ENCODE data around the gene RAD51B.

Gene RAD51B

GRCh38 chr14:67819563-67820421 is at the start of gene RAD51B:
Gene RAD51B, plus strand, starts transcription at chr14:67819779.
- Mint-ChIP-seq H3K4me1 (peaks cover 18% of the 10 kb centered on the region), H3K27me3 (no peaks in the 10 kb centered on the region), H3K4me3 (peak within 1 kb of the TSS; percentile 99), H3K9me3 (no peaks in the 10 kb centered on the region), H3K36me3 (no peaks in the 10 kb centered on the region), H3K27ac (peak within 1 kb of the TSS; percentile 98)
- peak; percentile 65 for ATAC-seq (ENCODE audit: low read depth)
- DNase-seq (ENCODE audit: low spot score in 2 of 2), result peak; percentile 78 to 83

DNA sequence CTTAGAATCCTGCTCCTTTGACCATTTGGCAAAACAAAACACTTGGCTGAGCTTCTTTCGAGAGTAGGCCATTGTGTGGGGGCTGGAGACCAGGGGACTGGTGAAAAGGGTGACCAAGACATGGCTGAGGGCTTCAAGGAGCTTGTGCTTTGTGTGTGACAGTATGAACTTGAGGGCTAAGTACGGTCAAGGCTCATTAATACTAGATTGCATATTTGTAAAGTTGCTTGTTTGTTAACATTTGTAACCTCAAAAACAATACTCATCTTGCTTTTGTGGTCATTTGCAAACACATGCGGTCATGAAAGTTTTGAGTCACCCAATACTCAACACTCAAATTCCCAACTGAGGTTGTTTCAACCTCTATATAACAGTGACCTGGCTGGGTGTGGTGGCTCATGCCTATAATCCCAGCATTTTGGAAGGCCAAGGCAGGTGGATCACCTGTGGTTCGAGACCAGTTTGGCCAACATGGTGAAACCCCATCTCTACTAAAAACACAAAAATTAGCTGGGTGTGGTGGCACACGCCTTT is 45.7 kb upstream of the RAD51B start:
- no peak for DNase-seq (ENCODE audit: low spot score in 2 of 2)
- Mint-ChIP-seq H3K4me3 (no peak overlapping the region), H3K4me1 (no peaks in the 10 kb centered on the region), H3K27me3 (no peaks in the 10 kb centered on the region), H3K36me3 (peaks cover 64% of the 10 kb centered on the region), H3K27ac (no peak overlapping the region), H3K9me3 (no peaks in the 10 kb centered on the region)
- ATAC-seq (ENCODE audit: low read depth), result no peak

DNA sequence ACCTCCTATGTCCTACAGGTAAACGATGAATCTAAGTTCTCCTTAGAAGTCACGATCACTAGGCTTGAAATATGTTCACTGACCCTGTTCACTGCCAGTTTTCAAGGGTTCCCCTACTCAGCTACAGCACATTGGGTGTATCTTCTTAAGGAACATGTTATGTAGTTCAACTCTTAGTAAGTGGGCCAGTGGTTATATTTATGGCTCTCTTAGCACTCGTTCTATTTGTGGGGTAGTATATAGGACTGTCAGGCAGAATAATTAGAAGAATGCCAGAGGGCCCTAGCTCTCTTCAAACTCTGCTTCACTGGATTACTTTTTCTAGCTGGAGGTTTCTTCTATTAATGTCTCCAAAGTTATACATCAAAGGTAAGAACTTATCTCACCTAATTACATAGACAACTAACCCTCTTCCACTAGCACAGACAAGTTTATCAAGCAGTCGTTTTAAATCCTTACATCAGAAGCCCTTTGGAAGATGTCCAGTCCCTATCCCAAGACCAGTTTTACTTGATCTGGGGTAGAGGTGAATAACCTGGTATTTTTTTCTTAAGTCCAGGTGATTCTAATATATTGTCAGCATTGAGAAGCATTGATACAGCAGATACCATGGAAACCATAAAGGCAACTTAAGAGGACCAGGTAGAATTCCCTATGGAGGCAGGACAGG is 42.8 kb upstream of the RAD51B start:
- Mint-ChIP-seq H3K27me3 (no peaks in the 10 kb centered on the region), H3K36me3 (peaks cover 62% of the 10 kb centered on the region), H3K9me3 (no peaks in the 10 kb centered on the region), H3K4me1 (no peaks in the 10 kb centered on the region), H3K4me3 (no peak overlapping the region), H3K27ac (no peak overlapping the region)
- ATAC-seq (ENCODE audit: low read depth) (no peak), DNase-seq (ENCODE audit: low spot score in 2 of 2) (no peak)

- H3K27me3 Mint-ChIP-seq, result no peaks in the 10 kb centered on the region
- no peak for DNase-seq (ENCODE audit: low spot score in 2 of 2)
- no peak overlapping the region for H3K4me3 Mint-ChIP-seq
- ATAC-seq (ENCODE audit: low read depth), result no peak
- H3K27ac Mint-ChIP-seq, result no peak overlapping the region
- no peaks in the 10 kb centered on the region for H3K4me1 Mint-ChIP-seq
- no peaks in the 10 kb centered on the region for H3K9me3 Mint-ChIP-seq
- H3K36me3 Mint-ChIP-seq, result peaks cover 61% of the 10 kb centered on the region
These were observed 40.8 kb upstream of the RAD51B start for GRCh38 chr14:67778792-67779191.

GRCh38 chr14:67782090-67782489 is 37.5 kb upstream of the RAD51B start:
- no peak overlapping the region for H3K4me3 Mint-ChIP-seq
- H3K27me3 Mint-ChIP-seq, result no peaks in the 10 kb centered on the region
- ATAC-seq (ENCODE audit: low read depth) (no peak), DNase-seq (ENCODE audit: low spot score in 2 of 2) (no peak)
- peaks cover 2% of the 10 kb centered on the region for H3K4me1 Mint-ChIP-seq
- H3K36me3 Mint-ChIP-seq, result peaks cover 61% of the 10 kb centered on the region
- no peaks in the 10 kb centered on the region for H3K9me3 Mint-ChIP-seq
- no peak overlapping the region for H3K27ac Mint-ChIP-seq

DNA sequence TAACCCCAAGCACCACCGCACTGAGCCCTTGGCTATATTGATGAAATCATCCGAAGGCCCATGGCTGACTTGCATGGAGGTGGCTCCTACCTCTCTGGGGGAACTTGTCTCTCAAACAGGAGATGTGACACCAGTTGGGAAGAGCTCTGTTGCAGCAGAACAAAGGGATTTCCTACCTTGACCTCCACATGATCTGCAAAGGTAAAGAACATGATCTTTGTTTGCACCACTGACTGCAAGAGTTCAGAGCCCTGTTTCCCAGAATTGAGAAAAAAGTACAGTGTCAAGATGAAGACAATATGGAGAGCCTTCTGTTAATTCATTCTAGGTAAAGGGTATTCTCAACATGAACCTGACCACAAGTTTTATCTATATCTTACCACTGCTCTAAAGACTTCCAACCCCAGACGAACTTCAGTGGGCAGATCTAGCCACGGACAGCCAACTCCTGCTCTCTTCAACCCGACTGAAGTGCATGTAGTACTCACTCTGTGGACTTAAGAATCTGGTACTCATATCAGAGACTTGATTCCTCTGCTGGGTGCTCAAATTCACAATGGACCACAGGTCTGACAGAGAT is 35.2 kb upstream of the RAD51B start:
- Mint-ChIP-seq H3K27ac (no peak overlapping the region), H3K9me3 (no peaks in the 10 kb centered on the region), H3K4me3 (no peak overlapping the region), H3K4me1 (peaks cover 2% of the 10 kb centered on the region), H3K36me3 (peaks cover 61% of the 10 kb centered on the region), H3K27me3 (no peaks in the 10 kb centered on the region)
- DNase-seq (ENCODE audit: low spot score in 2 of 2) (no peak), ATAC-seq (ENCODE audit: low read depth) (no peak)

DNA sequence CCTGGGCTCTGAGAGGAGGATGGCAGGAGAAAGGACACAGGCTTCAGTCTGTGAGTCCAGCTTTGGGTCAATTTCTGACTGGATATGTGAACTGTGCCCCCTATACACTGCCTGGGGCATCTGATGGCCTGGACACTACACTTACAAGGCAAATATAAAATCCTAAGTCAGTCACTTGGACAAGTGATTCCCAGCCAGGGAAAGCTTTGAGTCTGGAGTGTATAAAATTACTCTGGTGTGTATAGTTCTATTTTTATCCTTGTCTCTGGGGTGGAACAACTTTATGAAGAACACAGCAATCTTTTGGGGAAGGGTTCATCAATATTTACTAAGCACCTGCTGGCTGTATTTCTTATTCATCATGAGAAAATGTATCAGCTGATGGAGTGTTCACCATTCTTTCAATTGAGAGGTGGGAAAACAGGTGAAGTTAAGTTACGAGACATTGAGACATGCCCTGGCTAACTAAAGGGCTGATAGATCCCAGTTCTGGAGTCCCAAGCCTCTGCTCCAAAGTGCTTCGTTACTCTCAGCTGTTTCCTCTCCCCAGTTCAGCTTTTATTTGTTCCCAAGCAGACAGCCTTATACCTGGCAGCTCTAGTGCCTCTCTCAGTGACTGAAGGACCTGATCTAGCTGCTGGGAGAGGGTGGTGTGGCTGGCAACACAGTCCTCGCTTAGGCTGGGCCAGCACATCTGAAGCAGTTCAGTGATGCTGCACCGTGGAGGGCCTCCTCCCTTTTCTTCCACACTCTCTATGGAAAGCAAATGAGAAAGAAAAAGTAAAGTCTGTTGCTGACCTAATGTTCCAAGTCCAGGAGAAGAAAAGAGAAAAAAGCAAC is 34.1 kb upstream of the RAD51B start:
- Mint-ChIP-seq H3K36me3 (peaks cover 59% of the 10 kb centered on the region), H3K4me3 (no peak overlapping the region), H3K27ac (no peak overlapping the region), H3K9me3 (no peaks in the 10 kb centered on the region), H3K27me3 (no peaks in the 10 kb centered on the region), H3K4me1 (peaks cover 2% of the 10 kb centered on the region)
- no peak for ATAC-seq (ENCODE audit: low read depth)
- no peak for DNase-seq (ENCODE audit: low spot score in 2 of 2)

DNA sequence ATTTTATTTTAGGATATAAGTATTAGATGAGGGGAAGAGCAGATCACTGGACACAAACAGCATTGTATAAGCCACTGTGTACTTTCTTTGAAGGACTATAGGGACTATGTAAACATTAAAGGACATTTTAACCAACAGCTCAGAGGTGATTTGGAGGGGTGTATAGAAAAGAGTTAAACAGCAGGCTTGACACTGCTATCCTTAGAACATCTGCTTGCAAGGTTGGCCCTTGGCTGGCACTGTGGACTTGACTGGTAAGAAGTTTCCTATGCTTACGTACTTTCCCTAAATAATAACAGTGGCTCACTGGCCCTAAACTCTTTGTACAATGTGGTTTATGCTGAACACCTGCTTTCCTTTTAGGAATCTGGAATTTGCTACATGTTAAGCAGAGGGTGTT is 31.9 kb upstream of the RAD51B start:
- Mint-ChIP-seq H3K4me3 (no peak overlapping the region), H3K27ac (no peak overlapping the region), H3K36me3 (peaks cover 53% of the 10 kb centered on the region), H3K27me3 (no peaks in the 10 kb centered on the region), H3K9me3 (no peaks in the 10 kb centered on the region), H3K4me1 (peaks cover 2% of the 10 kb centered on the region)
- no peak for ATAC-seq (ENCODE audit: low read depth)
- no peak for DNase-seq (ENCODE audit: low spot score in 2 of 2)

DNA sequence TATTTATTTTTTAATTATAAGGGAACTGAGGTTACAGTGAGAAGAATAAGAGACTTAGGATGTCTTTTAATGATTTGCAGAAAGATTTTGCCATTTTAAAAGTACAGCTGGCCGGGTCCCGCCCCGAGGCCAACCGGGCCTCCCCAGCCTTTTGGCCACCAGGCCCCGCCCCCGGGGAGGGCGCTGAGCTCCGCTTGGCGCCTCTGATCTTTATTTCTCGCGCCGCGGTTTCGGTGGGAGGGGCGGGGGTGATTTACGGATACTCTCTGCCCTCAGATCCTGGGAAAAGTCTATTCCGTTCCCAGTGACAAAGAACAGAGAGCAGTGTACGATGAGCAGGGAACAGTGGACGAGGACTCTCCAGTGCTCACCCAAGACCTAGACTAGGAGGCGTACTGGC is 20.8 kb upstream of the RAD51B start:
- Mint-ChIP-seq H3K9me3 (no peaks in the 10 kb centered on the region), H3K4me3 (no peak overlapping the region), H3K4me1 (no peaks in the 10 kb centered on the region), H3K27ac (no peak overlapping the region), H3K27me3 (no peaks in the 10 kb centered on the region), H3K36me3 (peaks cover 48% of the 10 kb centered on the region)
- DNase-seq (ENCODE audit: low spot score in 2 of 2) (no peak), ATAC-seq (ENCODE audit: low read depth) (no peak)

DNA sequence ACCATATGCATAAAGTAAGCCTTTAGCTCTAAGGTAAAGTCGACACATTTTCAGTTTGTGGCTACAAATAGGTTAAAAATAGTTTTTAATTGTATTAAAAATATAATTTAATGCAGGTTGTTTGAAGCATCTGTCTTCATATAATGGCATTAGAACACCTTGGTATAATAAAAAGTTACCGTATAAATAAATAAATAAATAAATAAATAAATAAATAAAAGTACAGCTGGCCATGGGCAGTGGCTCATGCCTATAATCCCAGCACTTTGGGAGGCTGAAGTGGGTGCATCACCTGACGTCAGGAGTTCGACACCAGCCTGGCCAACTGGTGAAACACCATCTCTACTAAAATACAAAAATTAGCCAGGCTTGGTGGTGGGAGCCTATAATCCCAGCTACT is 18.8 kb upstream of the RAD51B start:
- Mint-ChIP-seq H3K27me3 (no peaks in the 10 kb centered on the region), H3K4me1 (no peaks in the 10 kb centered on the region), H3K27ac (no peak overlapping the region), H3K9me3 (no peaks in the 10 kb centered on the region), H3K36me3 (peaks cover 50% of the 10 kb centered on the region), H3K4me3 (no peak overlapping the region)
- no peak for DNase-seq (ENCODE audit: low spot score in 2 of 2)
- no peak for ATAC-seq (ENCODE audit: low read depth)

GRCh38 chr14:67806246-67806645 is 13.3 kb upstream of the RAD51B start:
- Mint-ChIP-seq H3K27me3 (no peaks in the 10 kb centered on the region), H3K36me3 (peaks cover 38% of the 10 kb centered on the region), H3K9me3 (no peaks in the 10 kb centered on the region), H3K4me1 (no peaks in the 10 kb centered on the region), H3K27ac (no peak overlapping the region), H3K4me3 (no peak overlapping the region)
- DNase-seq (ENCODE audit: low spot score in 2 of 2) (no peak), ATAC-seq (ENCODE audit: low read depth) (no peak)

GRCh38 chr14:67814821-67815220 is 4.8 kb upstream of the RAD51B start:
- peaks cover 17% of the 10 kb centered on the region for H3K4me1 Mint-ChIP-seq
- peak overlapping the region; percentile 84 for H3K4me3 Mint-ChIP-seq
- ATAC-seq (ENCODE audit: low read depth) (no peak), DNase-seq (ENCODE audit: low spot score in 2 of 2) (no peak)
- no peaks in the 10 kb centered on the region for H3K9me3 Mint-ChIP-seq
- peaks cover 9% of the 10 kb centered on the region for H3K36me3 Mint-ChIP-seq
- H3K27ac Mint-ChIP-seq, result peak overlapping the region; percentile 32
- no peaks in the 10 kb centered on the region for H3K27me3 Mint-ChIP-seq

GRCh38 chr14:67815573-67816225 is 3.9 kb upstream of the RAD51B start:
- peak overlapping the region; percentile 87 for H3K27ac Mint-ChIP-seq
- peaks cover 4% of the 10 kb centered on the region for H3K36me3 Mint-ChIP-seq
- H3K4me1 Mint-ChIP-seq, result peaks cover 21% of the 10 kb centered on the region
- no peaks in the 10 kb centered on the region for H3K27me3 Mint-ChIP-seq
- H3K4me3 Mint-ChIP-seq, result peak overlapping the region; percentile 84
- ATAC-seq (ENCODE audit: low read depth) (no peak), DNase-seq (ENCODE audit: low spot score in 2 of 2) (no peak)
- H3K9me3 Mint-ChIP-seq, result no peaks in the 10 kb centered on the region

Measured in memory B cell (primary cell).